Measurements from ENCODE around the gene ZFY.

The ZFY gene

GRCh38 chrY:2934861-2935715 is at the start of gene ZFY:
Gene ZFY, plus strand, starts transcription at chrY:2935381. Its CDS starts 18,556 bp downstream, at chrY:2953937.
- Histone ChIP-seq H3K36me3 (ENCODE audit: insufficient read depth, low read length) (no peaks in the 10 kb centered on the region; the same call in 1 of the 2 replicates), H3K4me1 (ENCODE audit: insufficient read depth, low read length) (peaks cover 31% of the 10 kb centered on the region), H3K27ac (ENCODE audit: low read length) (peak within 1 kb of the TSS; percentile 100), H3K9me3 (ENCODE audit: insufficient read depth, low read length, severe bottlenecking) (no peaks in the 10 kb centered on the region), H3K4me3 (ENCODE audit: low read depth in 1 of 2, low read length in 2 of 2) (peak within 1 kb of the TSS; percentile 83 to 91), H3K9ac (ENCODE audit: low read depth, low read length) (peak within 1 kb of the TSS; percentile 100), H3K79me2 (ENCODE audit: insufficient read depth, low read length) (peaks cover 62% of the 10 kb centered on the region), H2AFZ (ENCODE audit: low read depth, low read length) (peak within 1 kb of the TSS; percentile 81), H3K4me2 (ENCODE audit: insufficient read depth, low read length) (peak within 1 kb of the TSS; percentile 82), H3K27me3 (ENCODE audit: insufficient read depth, low read length, poor library complexity) (no peaks in the 10 kb centered on the region), H4K20me1 (ENCODE audit: insufficient read depth, low read length) (no peaks in the 10 kb centered on the region)
- DNase-seq (peak; percentile 69), ATAC-seq (ENCODE audit: insufficient read depth, low read depth) (peak; percentile 55)
- TF ChIP-seq EZH2 (IDR thresholded peaks at IDR 0.05; ENCODE audit: borderline replicate concordance, low read depth, low read length, severe bottlenecking) = no peak
- TF ChIP-seq, protein P1, sequence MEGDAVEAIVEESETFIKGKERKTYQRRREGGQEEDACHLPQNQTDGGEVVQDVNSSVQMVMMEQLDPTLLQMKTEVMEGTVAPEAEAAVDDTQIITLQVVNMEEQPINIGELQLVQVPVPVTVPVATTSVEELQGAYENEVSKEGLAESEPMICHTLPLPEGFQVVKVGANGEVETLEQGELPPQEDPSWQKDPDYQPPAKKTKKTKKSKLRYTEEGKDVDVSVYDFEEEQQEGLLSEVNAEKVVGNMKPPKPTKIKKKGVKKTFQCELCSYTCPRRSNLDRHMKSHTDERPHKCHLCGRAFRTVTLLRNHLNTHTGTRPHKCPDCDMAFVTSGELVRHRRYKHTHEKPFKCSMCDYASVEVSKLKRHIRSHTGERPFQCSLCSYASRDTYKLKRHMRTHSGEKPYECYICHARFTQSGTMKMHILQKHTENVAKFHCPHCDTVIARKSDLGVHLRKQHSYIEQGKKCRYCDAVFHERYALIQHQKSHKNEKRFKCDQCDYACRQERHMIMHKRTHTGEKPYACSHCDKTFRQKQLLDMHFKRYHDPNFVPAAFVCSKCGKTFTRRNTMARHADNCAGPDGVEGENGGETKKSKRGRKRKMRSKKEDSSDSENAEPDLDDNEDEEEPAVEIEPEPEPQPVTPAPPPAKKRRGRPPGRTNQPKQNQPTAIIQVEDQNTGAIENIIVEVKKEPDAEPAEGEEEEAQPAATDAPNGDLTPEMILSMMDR (IDR thresholded peaks at IDR 0.05; ENCODE audit: borderline replicate concordance, extremely low read depth, low read length, poor library complexity, severe bottlenecking) = peak; percentile 6

DNA sequence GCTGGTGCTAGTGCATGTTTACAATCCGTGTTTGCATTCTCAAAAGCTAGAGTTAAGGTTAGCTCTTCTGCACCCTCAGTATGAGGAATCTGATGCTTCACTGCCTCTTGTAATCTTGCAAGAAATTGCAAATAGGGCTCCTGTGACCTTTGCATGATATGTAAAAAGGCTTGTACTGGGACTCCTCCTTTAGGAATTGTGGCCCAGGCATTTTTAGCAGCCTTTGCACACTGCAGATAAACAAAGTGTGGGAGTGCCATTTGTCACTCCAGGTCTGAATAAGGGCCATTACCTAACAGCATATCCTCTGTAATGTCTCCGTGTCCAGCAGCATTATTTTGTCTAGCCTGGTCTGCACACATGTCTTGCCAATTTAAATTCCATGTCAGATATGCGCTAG is 49.3 kb upstream of the ZFY start:
- Histone ChIP-seq H2AFZ (ENCODE audit: low read depth, low read length) (no peak overlapping the region), H3K4me1 (ENCODE audit: insufficient read depth, low read length) (peaks cover 47% of the 10 kb centered on the region), H3K9ac (ENCODE audit: low read depth, low read length) (no peak overlapping the region), H3K27ac (ENCODE audit: low read length) (peak overlapping the region; percentile 99), H3K79me2 (ENCODE audit: insufficient read depth, low read length) (no peaks in the 10 kb centered on the region), H4K20me1 (ENCODE audit: insufficient read depth, low read length) (no peaks in the 10 kb centered on the region), H3K36me3 (ENCODE audit: insufficient read depth, low read length) (no peaks in the 10 kb centered on the region; the same call in none of the 2 replicates), H3K4me3 (ENCODE audit: low read depth in 1 of 2, low read length in 2 of 2) (peak overlapping the region in 1 of 2 experiments; percentile 38; a peak in 1 of 4 replicates), H3K4me2 (ENCODE audit: insufficient read depth, low read length) (no peak overlapping the region), H3K27me3 (ENCODE audit: insufficient read depth, low read length, poor library complexity) (no peaks in the 10 kb centered on the region), H3K9me3 (ENCODE audit: insufficient read depth, low read length, severe bottlenecking) (peaks cover 15% of the 10 kb centered on the region)
- DNase-seq (no peak), ATAC-seq (ENCODE audit: insufficient read depth, low read depth) (no peak)
- TF ChIP-seq, protein P1 (IDR thresholded peaks at IDR 0.05; ENCODE audit: borderline replicate concordance, extremely low read depth, low read length, poor library complexity, severe bottlenecking) = no peak
- TF ChIP-seq EZH2 (IDR thresholded peaks at IDR 0.05; ENCODE audit: borderline replicate concordance, low read depth, low read length, severe bottlenecking) = no peak

DNA sequence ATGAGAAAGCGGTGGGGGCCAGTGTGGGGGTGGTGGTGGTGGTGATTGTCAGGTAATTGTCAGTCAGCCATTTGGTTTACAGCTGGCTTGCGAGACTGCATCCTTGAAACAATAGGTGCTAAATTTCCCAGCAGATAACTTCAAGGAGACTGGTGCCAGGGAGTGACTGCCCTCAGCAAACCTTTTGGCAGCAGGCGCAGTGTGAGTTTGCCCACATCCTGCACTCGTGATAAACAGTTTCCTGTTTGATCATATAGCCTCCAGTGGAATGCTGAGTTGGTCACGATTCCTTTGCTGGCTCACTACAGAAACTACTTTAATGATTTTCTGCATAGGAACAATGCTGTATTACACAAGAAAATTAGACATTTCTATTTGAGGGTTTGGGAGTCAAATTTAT is 47.8 kb upstream of the ZFY start:
- Histone ChIP-seq H3K4me1 (ENCODE audit: insufficient read depth, low read length) (peaks cover 47% of the 10 kb centered on the region), H3K27ac (ENCODE audit: low read length) (peak overlapping the region; percentile 99), H3K4me3 (ENCODE audit: low read depth in 1 of 2, low read length in 2 of 2) (peak overlapping the region in 1 of 2 experiments; percentile 40; a peak in 2 of 4 replicates), H2AFZ (ENCODE audit: low read depth, low read length) (peak overlapping the region; percentile 38), H3K9me3 (ENCODE audit: insufficient read depth, low read length, severe bottlenecking) (peaks cover 15% of the 10 kb centered on the region), H3K4me2 (ENCODE audit: insufficient read depth, low read length) (peak overlapping the region; percentile 52), H3K36me3 (ENCODE audit: insufficient read depth, low read length) (no peaks in the 10 kb centered on the region; the same call in none of the 2 replicates), H4K20me1 (ENCODE audit: insufficient read depth, low read length) (no peaks in the 10 kb centered on the region), H3K79me2 (ENCODE audit: insufficient read depth, low read length) (no peaks in the 10 kb centered on the region), H3K27me3 (ENCODE audit: insufficient read depth, low read length, poor library complexity) (no peaks in the 10 kb centered on the region), H3K9ac (ENCODE audit: low read depth, low read length) (peak overlapping the region; percentile 55)
- TF ChIP-seq, protein P1 (IDR thresholded peaks at IDR 0.05; ENCODE audit: borderline replicate concordance, extremely low read depth, low read length, poor library complexity, severe bottlenecking) = no peak
- TF ChIP-seq EZH2 (IDR thresholded peaks at IDR 0.05; ENCODE audit: borderline replicate concordance, low read depth, low read length, severe bottlenecking) = no peak
- ATAC-seq (ENCODE audit: insufficient read depth, low read depth) (peak; percentile 89), DNase-seq (peak; percentile 78)

Data from DND-41 (cell line).